Measurements from ENCODE around the gene FGF9.

FGF9 gene

GRCh38 chr13:21710163-21710562 lies 39.3 kb downstream of the FGF9 start:
- Mint-ChIP-seq H3K27me3 (peaks cover 41% of the 10 kb centered on the region), H3K4me1 (ENCODE audit: low read depth) (no peaks in the 10 kb centered on the region), H3K27ac (no peak overlapping the region), H3K4me3 (no peak overlapping the region), H3K9me3 (peaks cover 14% of the 10 kb centered on the region), H3K36me3 (ENCODE audit: low read depth) (no peaks in the 10 kb centered on the region)
- DNase-seq: no peak

DNA sequence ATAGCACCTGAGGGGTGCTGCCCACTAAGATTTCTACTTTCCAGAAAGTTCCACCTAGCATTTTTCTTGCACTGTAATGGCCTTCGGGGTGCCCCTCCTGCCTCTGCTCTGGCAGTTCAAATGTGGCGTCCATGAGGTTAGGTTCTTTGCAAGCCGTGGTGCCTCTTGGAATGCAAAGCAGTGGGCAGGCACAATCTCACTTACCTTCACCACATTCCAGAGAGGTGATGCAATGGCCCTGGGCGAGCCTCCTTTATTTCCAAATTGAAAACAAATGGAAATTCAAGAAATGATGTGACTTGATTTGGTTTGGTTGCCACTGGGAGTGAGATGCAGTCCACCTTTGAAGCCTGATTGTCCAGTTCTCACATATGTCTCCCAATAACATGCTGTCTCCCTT lies 46.9 kb downstream of the FGF9 start:
- Mint-ChIP-seq H3K9me3 (no peaks in the 10 kb centered on the region), H3K27me3 (peaks cover 47% of the 10 kb centered on the region)
- DNase-seq: no peak

DNA sequence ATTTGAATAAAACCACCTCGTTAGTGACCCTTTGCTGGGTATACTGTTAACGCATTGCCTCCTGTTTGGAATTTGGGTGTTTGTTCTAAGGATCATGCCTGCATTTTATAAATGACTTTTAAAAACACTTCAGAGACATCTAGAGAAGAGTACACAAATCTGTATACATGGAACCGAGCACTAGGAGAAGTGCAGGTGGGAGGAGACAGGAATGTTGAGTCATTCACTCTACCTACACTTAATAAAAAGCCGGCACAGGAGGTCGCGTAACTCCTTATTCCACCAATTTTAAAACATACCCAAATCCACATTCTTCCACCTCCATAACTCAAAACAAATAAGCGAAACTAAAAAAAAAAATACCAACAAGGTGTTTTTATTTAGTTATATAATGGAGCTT lies 48.6 kb downstream of the FGF9 start:
- H3K36me3 Mint-ChIP-seq (ENCODE audit: low read depth): no peaks in the 10 kb centered on the region
- H3K27me3 Mint-ChIP-seq: peaks cover 53% of the 10 kb centered on the region
- H3K27ac Mint-ChIP-seq: no peak overlapping the region
- no peaks in the 10 kb centered on the region for H3K4me1 Mint-ChIP-seq (ENCODE audit: low read depth)
- no peak for DNase-seq
- H3K4me3 Mint-ChIP-seq: no peak overlapping the region
- no peaks in the 10 kb centered on the region for H3K9me3 Mint-ChIP-seq

More for the DNA sequence above, 46.9 kb downstream of the FGF9 start:
- H3K4me3 Mint-ChIP-seq: no peak overlapping the region
- H3K27ac Mint-ChIP-seq: no peak overlapping the region
- H3K36me3 Mint-ChIP-seq (ENCODE audit: low read depth): no peaks in the 10 kb centered on the region
- no peaks in the 10 kb centered on the region for H3K4me1 Mint-ChIP-seq (ENCODE audit: low read depth)

GRCh38 chr13:21723807-21724505 lies 53.1 kb downstream of the FGF9 start:
- no peak for DNase-seq
- Mint-ChIP-seq H3K36me3 (ENCODE audit: low read depth) (no peaks in the 10 kb centered on the region), H3K4me1 (ENCODE audit: low read depth) (peaks cover 1% of the 10 kb centered on the region), H3K27ac (no peak overlapping the region), H3K4me3 (no peak overlapping the region), H3K27me3 (peaks cover 33% of the 10 kb centered on the region), H3K9me3 (peaks cover 4% of the 10 kb centered on the region)

DNA sequence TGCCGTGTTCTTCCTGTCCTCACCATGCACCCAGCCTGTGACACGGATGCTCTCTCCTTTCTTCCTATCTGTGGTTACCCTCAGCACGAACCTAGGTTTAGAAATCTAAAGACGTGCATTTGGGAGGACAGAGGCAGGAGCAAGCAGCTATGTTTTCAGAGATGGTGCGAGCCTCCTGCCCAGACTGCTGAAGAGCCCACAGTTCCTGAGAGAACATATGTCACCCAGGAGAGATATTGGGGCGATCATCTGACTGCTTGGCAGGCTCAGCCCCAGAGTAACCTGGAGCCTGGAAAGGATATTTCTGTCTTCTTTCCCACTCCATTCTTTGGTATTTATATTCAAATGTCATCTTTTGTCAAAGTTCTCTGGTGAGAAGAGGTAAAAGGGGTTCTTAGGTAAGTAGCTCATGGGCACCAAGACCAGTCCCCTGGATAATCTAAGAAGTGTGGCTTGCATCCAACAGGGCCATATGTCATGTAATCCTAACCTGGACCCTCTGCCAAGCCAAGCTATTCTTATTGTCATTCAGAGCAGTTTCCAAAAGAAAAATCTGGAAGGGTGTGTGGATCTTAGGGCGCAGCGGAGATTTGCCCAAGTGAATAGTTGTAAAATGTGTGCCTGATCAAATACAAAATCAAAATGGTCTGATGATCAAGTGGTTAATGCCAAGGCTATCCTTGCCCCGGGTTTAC lies 59.5 kb downstream of the FGF9 start:
- Mint-ChIP-seq H3K27me3 (peaks cover 4% of the 10 kb centered on the region), H3K27ac (no peak overlapping the region), H3K4me3 (no peak overlapping the region), H3K4me1 (ENCODE audit: low read depth) (peaks cover 1% of the 10 kb centered on the region), H3K9me3 (peaks cover 4% of the 10 kb centered on the region), H3K36me3 (ENCODE audit: low read depth) (no peaks in the 10 kb centered on the region)
- DNase-seq: no peak

GRCh38 chr13:21733475-21734263 lies 62.8 kb downstream of the FGF9 start:
- Mint-ChIP-seq H3K4me3 (no peak overlapping the region), H3K27ac (no peak overlapping the region), H3K36me3 (ENCODE audit: low read depth) (no peaks in the 10 kb centered on the region), H3K4me1 (ENCODE audit: low read depth) (no peaks in the 10 kb centered on the region), H3K27me3 (peaks cover 23% of the 10 kb centered on the region), H3K9me3 (no peaks in the 10 kb centered on the region)
- no peak for DNase-seq

GRCh38 chr13:21734961-21735360 lies 64.1 kb downstream of the FGF9 start:
- Mint-ChIP-seq H3K4me1 (ENCODE audit: low read depth) (no peaks in the 10 kb centered on the region), H3K9me3 (no peaks in the 10 kb centered on the region), H3K4me3 (no peak overlapping the region), H3K27me3 (peaks cover 31% of the 10 kb centered on the region), H3K27ac (no peak overlapping the region), H3K36me3 (ENCODE audit: low read depth) (no peaks in the 10 kb centered on the region)
- DNase-seq: no peak

GRCh38 chr13:21735701-21736401 lies 65.0 kb downstream of the FGF9 start:
- Mint-ChIP-seq H3K4me3 (no peak overlapping the region), H3K27me3 (peaks cover 30% of the 10 kb centered on the region), H3K9me3 (no peaks in the 10 kb centered on the region), H3K4me1 (ENCODE audit: low read depth) (no peaks in the 10 kb centered on the region), H3K36me3 (ENCODE audit: low read depth) (no peaks in the 10 kb centered on the region), H3K27ac (no peak overlapping the region)
- no peak for DNase-seq

- Mint-ChIP-seq H3K4me1 (ENCODE audit: low read depth) (no peaks in the 10 kb centered on the region), H3K27ac (no peak overlapping the region), H3K4me3 (no peak overlapping the region), H3K36me3 (ENCODE audit: low read depth) (no peaks in the 10 kb centered on the region), H3K9me3 (no peaks in the 10 kb centered on the region), H3K27me3 (peaks cover 33% of the 10 kb centered on the region)
- DNase-seq: no peak
These were observed 66.1 kb downstream of the FGF9 start for GRCh38 chr13:21736926-21737325.

DNA sequence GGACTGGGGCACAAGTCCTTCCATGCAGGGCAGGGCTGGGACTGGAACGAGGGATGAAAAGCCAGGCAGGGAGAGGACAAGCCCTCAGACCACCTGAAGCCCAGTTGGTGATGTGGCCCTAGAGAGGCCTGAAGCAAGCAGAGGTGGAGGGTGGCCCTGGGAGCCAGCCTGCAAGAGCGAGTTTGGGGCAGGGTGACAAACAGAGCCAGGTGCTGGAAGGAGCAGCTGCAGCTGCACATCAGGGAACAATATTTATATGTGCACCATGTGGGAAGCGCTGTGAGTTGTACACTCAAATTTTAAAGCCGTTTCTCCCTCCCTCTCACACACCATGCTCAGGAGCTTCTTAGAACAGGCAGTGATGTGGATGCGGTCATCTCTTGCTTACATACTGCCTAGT lies 67.8 kb downstream of the FGF9 start:
- H3K36me3 Mint-ChIP-seq (ENCODE audit: low read depth): no peaks in the 10 kb centered on the region
- no peak for DNase-seq
- H3K4me1 Mint-ChIP-seq (ENCODE audit: low read depth): no peaks in the 10 kb centered on the region
- peaks cover 33% of the 10 kb centered on the region for H3K27me3 Mint-ChIP-seq
- H3K27ac Mint-ChIP-seq: no peak overlapping the region
- H3K4me3 Mint-ChIP-seq: no peak overlapping the region
- H3K9me3 Mint-ChIP-seq: no peaks in the 10 kb centered on the region

DNA sequence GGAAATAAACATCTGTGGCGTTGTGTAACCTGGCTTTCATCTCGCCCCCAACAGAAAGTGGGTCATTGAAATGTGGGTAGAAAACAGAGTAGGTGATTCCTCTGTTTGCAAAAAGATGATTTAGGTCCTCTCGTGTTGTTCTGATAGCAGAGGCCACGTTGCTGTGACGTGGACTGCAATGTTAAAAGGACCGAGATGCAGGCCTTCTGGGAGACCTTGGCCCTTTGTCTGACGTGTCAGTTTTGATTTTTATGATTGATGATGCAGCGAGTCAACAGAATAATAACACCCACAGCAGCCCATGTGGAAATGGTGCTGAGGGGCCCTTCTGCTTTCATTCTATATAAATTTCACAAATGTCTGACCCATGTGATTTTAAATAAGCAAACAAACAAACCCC lies 68.9 kb downstream of the FGF9 start:
- H3K4me1 Mint-ChIP-seq (ENCODE audit: low read depth): no peaks in the 10 kb centered on the region
- H3K27me3 Mint-ChIP-seq: peaks cover 33% of the 10 kb centered on the region
- no peak overlapping the region for H3K4me3 Mint-ChIP-seq
- H3K36me3 Mint-ChIP-seq (ENCODE audit: low read depth): no peaks in the 10 kb centered on the region
- no peak for DNase-seq
- no peak overlapping the region for H3K27ac Mint-ChIP-seq
- no peaks in the 10 kb centered on the region for H3K9me3 Mint-ChIP-seq

DNA sequence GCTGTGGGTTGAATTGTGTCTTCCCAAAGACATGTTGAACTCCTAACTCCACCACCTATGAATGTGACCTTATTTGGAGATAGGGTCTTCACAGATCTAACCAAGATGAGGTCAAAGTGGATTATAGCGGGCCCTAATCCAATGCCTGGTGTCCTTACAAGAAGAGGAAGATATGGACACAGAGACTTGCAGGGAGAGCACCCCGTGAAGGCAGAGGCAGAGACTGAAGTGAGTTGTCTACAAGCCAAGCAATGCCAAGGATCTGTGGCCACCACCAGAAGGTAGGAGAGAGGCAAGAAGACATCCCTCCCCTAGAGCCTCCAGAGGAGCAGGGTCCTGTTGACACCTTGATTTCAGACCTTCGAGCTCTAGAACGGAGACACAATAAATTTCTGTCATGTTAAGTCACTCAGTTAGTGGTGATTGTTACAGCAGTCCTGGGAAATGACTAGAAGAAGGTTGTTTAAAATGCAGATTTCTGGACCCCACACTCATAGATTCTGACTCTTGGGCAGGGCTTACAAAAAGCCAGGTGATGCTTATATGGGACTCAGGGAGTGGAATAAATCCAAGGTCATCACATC lies 70.6 kb downstream of the FGF9 start:
- Mint-ChIP-seq H3K4me1 (ENCODE audit: low read depth) (no peaks in the 10 kb centered on the region), H3K9me3 (no peaks in the 10 kb centered on the region), H3K27me3 (peaks cover 30% of the 10 kb centered on the region), H3K4me3 (no peak overlapping the region), H3K27ac (no peak overlapping the region), H3K36me3 (ENCODE audit: low read depth) (no peaks in the 10 kb centered on the region)
- DNase-seq: no peak

- DNase-seq: no peak
- no peak overlapping the region for H3K4me3 Mint-ChIP-seq
- peaks cover 26% of the 10 kb centered on the region for H3K27me3 Mint-ChIP-seq
- H3K36me3 Mint-ChIP-seq (ENCODE audit: low read depth): no peaks in the 10 kb centered on the region
- no peaks in the 10 kb centered on the region for H3K9me3 Mint-ChIP-seq
- H3K4me1 Mint-ChIP-seq (ENCODE audit: low read depth): no peaks in the 10 kb centered on the region
- no peak overlapping the region for H3K27ac Mint-ChIP-seq
These were observed 71.2 kb downstream of the FGF9 start for GRCh38 chr13:21742096-21742495.

DNA sequence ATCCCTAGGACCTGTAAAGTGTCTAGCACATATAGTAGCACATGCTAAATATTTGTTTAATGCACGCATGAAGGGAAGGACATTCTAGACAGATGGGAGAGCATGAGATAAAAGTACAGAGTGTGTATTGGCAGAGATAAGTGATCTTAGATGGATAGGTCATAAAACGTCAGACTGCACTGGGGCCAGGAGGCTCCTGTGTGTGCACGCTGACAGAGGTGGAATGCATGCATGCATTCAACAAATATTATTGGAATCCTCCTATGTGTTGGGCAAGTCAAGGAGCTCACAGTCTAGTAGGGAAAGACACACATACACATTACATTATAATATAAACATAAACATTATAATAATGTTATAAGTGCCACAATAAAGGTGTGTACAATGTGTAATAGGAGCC lies 73.3 kb downstream of the FGF9 start:
- no peaks in the 10 kb centered on the region for H3K4me1 Mint-ChIP-seq (ENCODE audit: low read depth)
- H3K27me3 Mint-ChIP-seq: peaks cover 12% of the 10 kb centered on the region
- no peaks in the 10 kb centered on the region for H3K36me3 Mint-ChIP-seq (ENCODE audit: low read depth)
- H3K4me3 Mint-ChIP-seq: no peak overlapping the region
- no peaks in the 10 kb centered on the region for H3K9me3 Mint-ChIP-seq
- no peak overlapping the region for H3K27ac Mint-ChIP-seq
- no peak for DNase-seq

Data from activated T-cell treated with anti-CD3 and anti-CD28 coated beads, Interleukin-2, amount 50 U/mL, for 24 hours (primary cell).